ENCODE measurements around the gene RBL2. TPM values are rescaled to one million over a fixed set of nuclear protein-coding genes. Genes with fewer than 3 reads are reported as not detected.
A peak's percentile ranks its signal among the peaks of the same experiment; 100 is the strongest.

The RBL2 gene
- total and polyA plus RNA-seq, 2 of the 13 experiments (the other 11 are each of a cell fraction or from before 2014, with no cell fraction given), result 41.2 to 60.9 TPM

DNA sequence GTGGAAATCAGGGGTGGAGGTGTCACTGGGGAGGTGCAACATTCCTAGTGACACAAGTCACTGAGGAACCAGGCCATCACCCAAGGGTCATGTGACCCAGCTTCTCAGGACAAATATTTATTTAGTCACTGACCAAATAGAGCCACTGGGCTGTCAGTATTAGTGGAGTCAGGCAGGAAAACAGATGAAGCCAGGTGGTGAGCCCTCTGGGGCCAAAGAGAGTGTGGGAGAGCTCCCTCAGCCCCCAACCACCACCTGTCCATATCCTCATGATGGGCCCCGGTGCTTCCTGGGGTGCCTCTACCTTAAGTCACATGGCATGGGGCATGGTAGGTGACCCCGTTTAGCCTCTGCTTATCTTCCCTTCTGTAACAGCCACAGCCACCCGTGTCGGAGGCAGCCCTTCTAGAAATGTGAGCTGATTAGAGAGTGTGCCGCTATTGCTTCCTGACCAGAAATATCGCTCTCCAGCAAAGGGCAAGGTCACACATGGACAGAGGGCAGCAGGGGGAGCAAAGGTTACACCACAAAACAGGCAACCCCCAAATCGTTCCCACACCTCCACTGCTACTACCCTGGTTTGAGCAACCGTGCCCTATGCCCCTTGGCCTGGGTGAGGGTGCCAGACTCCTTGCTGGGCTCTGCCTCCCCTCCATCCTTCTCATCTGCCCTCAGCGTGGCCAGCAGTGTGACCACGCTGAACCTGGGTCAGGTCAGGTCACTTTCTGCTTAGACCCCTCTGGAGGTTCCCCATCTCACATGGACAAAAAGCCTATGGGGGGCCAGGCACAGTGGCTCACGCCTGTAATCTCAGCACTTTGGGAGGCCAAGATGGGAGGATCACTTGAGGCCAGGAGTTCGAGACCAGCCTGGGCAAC lies 77.4 kb downstream of the RBL2 start (continued):
- TF ChIP-seq, protein P1, sequence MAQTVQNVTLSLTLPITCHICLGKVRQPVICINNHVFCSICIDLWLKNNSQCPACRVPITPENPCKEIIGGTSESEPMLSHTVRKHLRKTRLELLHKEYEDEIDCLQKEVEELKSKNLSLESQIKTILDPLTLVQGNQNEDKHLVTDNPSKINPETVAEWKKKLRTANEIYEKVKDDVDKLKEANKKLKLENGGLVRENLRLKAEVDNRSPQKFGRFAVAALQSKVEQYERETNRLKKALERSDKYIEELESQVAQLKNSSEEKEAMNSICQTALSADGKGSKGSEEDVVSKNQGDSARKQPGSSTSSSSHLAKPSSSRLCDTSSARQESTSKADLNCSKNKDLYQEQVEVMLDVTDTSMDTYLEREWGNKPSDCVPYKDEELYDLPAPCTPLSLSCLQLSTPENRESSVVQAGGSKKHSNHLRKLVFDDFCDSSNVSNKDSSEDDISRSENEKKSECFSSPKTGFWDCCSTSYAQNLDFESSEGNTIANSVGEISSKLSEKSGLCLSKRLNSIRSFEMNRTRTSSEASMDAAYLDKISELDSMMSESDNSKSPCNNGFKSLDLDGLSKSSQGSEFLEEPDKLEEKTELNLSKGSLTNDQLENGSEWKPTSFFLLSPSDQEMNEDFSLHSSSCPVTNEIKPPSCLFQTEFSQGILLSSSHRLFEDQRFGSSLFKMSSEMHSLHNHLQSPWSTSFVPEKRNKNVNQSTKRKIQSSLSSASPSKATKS (CRISPR knock-in tag; IDR thresholded peaks at IDR 0.05), result 0 out of 2 replicates have a peak, but pooled peaks have one; percentile 72
- TF ChIP-seq ZNF282 (IDR thresholded peaks at IDR 0.05; ENCODE audit: partially characterized antibody) (no peak), TOE1 (CRISPR knock-in tag; IDR thresholded peaks at IDR 0.05) (no peak; the same call in 1 of the 2 replicates), KAT2B (IDR thresholded peaks at IDR 0.05; ENCODE audit: borderline replicate concordance, low read depth, low read length) (no peak), ZBTB21 (CRISPR knock-in tag; IDR thresholded peaks at IDR 0.05) (no peak), ZNF101 (CRISPR knock-in tag; IDR thresholded peaks at IDR 0.05; ENCODE audit: borderline replicate concordance, low read depth) (no peak), PAF1 (CRISPR knock-in tag; IDR thresholded peaks at IDR 0.05) (no peak), GATAD2A (CRISPR knock-in tag; IDR thresholded peaks at IDR 0.05) (peak; percentile 83), NR2F6 (IDR thresholded peaks at IDR 0.05) (peak; percentile 90), NR2F6 (CRISPR knock-in tag; IDR thresholded peaks at IDR 0.05) (peak; percentile 94), TBX3 (IDR thresholded peaks at IDR 0.05; ENCODE audit: borderline replicate concordance) (peak; percentile 98), SYNCRIP (IDR thresholded peaks at IDR 0.05; ENCODE audit: insufficient read depth, low read depth, low read length) (no peak)
- TF ChIP-seq, protein P2, sequence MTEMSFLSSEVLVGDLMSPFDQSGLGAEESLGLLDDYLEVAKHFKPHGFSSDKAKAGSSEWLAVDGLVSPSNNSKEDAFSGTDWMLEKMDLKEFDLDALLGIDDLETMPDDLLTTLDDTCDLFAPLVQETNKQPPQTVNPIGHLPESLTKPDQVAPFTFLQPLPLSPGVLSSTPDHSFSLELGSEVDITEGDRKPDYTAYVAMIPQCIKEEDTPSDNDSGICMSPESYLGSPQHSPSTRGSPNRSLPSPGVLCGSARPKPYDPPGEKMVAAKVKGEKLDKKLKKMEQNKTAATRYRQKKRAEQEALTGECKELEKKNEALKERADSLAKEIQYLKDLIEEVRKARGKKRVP (CRISPR knock-in tag; IDR thresholded peaks at IDR 0.05), result peak in 1 of 2 experiments; percentile 78; a peak in 2 of 4 replicates
- TF ChIP-seq, protein P3, sequence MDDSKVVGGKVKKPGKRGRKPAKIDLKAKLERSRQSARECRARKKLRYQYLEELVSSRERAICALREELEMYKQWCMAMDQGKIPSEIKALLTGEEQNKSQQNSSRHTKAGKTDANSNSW (CRISPR knock-in tag; IDR thresholded peaks at IDR 0.05; ENCODE audit: borderline replicate concordance), result no peak; the same call in 1 of the 2 replicates
- TF ChIP-seq, protein P4, sequence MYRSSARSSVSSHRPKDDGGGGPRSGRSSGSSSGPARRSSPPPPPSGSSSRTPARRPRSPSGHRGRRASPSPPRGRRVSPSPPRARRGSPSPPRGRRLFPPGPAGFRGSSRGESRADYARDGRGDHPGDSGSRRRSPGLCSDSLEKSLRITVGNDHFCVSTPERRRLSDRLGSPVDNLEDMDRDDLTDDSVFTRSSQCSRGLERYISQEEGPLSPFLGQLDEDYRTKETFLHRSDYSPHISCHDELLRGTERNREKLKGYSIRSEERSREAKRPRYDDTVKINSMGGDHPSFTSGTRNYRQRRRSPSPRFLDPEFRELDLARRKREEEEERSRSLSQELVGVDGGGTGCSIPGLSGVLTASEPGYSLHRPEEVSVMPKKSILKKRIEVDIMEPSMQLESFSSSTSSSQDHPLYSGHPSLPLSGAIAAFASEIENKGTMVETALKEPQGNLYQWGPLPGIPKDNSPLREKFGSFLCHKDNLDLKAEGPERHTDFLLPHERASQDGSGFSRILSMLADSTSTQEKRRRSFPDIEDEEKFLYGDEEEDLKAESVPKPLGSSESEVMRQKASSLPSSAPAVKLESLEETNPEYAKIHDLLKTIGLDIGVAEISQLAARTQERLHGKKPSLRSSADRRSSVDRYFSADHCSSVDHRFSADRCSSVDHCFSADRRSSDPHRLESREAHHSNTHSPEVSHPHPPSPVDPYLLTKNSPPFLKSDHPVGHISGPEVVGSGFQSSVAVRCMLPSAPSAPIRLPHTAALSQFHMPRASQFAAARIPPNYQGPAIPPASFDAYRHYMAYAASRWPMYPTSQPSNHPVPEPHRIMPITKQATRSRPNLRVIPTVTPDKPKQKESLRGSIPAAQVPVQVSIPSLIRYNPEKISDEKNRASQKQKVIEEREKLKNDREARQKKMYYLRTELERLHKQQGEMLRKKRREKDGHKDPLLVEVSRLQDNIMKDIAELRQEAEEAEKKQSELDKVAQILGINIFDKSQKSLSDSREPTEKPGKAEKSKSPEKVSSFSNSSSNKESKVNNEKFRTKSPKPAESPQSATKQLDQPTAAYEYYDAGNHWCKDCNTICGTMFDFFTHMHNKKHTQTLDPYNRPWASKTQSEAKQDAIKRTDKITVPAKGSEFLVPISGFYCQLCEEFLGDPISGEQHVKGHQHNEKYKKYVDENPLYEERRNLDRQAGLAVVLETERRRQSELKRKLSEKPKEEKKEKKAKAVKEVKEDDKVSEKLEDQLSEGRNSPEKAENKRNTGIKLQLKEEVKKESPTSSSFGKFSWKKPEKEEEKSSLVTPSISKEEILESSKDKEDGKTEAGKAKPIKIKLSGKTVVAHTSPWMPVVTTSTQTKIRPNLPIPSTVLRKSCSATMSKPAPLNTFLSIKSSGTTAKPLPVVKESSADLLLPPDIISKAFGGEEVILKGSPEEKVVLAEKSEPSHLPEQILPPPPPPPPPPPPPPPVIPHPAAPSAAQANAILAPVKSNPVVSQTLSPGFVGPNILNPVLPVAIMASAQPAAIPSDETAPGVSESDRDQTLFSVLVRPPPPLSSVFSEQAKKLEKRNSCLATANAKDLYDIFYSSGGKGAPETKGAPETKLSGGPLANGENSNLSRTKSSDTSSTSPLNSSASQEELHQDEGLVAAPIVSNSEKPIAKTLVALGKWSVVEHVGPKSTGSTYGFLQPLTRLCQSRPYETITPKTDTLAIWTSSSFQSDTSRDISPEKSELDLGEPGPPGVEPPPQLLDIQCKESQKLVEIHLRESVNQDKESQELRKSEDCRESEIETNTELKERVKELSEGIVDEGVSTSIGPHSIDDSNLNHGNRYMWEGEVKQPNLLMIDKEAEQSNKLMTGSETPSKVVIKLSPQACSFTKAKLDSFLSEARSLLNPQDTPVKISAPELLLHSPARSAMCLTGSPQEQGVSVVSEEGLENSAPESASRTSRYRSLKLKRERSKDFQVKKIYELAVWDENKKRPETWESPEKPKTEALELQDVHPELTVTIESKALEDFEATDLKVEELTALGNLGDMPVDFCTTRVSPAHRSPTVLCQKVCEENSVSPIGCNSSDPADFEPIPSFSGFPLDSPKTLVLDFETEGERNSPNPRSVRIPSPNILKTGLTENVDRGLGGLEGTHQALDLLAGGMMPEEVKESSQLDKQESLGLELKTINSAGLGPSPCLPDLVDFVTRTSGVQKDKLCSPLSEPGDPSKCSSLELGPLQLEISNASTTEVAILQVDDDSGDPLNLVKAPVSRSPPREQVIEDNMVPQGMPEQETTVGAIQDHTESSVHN (CRISPR knock-in tag; IDR thresholded peaks at IDR 0.05), result no peak
- TF ChIP-seq, protein P5, sequence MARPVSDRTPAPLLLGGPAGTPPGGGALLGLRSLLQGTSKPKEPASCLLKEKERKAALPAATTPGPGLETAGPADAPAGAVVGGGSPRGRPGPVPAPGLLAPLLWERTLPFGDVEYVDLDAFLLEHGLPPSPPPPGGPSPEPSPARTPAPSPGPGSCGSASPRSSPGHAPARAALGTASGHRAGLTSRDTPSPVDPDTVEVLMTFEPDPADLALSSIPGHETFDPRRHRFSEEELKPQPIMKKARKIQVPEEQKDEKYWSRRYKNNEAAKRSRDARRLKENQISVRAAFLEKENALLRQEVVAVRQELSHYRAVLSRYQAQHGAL (CRISPR knock-in tag; IDR thresholded peaks at IDR 0.05; ENCODE audit: not compliant biosample characterization), result no peak

Measured in HepG2 (cell line).